Measurements from ENCODE around the gene MORN4.

The MORN4 gene

DNA sequence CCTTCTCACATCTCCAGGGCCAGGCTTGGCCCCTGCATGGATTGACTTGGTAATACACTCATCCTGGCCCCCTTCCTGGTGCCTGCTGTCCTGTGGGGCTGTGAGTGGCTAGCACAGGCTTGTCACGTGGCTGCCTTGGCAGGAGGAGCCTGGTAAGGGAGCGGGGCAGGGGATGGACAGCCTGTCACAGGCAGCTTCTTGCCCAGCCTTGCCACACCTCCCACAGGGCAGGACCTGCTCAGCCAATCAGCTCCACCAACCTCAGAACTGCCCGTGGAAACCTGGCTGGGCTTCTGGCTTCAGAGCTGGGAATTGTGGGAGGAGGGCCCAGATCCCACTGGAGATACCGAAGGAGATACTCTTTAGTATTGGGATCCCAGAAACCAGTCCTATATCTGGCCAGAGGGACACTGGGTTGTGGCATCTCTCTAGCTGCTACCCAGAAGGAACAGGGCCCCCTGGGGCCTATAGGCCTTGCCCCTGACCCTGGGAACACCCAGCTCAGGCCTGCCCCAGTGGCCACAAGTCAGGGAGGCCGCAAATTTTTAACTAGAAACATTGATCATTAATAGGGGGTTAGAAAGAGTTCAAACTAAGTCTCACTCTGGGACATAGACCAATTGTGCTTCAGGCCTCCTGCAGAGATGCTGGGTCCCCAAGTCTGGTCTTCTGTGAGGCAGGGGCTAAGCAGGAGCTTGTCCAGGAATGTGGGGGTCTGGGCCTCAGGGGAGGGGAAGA is 49.1 kb downstream of the MORN4 start, which contains the start of gene HOGA1:
TSS of gene HOGA1 (plus strand) at position 330 of the 738 bp plus-strand sequence. CDS start at position 645, 315 bp downstream.
- H3K79me2 ChIP-seq (ENCODE audit: insufficient read depth, low read length): no peaks in the 10 kb centered on the region
- H3K9me3 ChIP-seq (ENCODE audit: insufficient read depth, low read length): no peaks in the 10 kb centered on the region
- no peak within 1 kb of the TSS for H3K27ac ChIP-seq (ENCODE audit: low read depth, low read length)
- H3K9ac ChIP-seq (ENCODE audit: low read length): no peak within 1 kb of the TSS
- H3K27me3 ChIP-seq (ENCODE audit: low read length): no peaks in the 10 kb centered on the region
- no peaks in the 10 kb centered on the region for H3F3A ChIP-seq (ENCODE audit: insufficient read depth)
- no peak for TF ChIP-seq EZH2phosphoT487 (conservative IDR thresholded peaks at IDR 0.05; ENCODE audit: low read length)
- TF ChIP-seq, protein P1, sequence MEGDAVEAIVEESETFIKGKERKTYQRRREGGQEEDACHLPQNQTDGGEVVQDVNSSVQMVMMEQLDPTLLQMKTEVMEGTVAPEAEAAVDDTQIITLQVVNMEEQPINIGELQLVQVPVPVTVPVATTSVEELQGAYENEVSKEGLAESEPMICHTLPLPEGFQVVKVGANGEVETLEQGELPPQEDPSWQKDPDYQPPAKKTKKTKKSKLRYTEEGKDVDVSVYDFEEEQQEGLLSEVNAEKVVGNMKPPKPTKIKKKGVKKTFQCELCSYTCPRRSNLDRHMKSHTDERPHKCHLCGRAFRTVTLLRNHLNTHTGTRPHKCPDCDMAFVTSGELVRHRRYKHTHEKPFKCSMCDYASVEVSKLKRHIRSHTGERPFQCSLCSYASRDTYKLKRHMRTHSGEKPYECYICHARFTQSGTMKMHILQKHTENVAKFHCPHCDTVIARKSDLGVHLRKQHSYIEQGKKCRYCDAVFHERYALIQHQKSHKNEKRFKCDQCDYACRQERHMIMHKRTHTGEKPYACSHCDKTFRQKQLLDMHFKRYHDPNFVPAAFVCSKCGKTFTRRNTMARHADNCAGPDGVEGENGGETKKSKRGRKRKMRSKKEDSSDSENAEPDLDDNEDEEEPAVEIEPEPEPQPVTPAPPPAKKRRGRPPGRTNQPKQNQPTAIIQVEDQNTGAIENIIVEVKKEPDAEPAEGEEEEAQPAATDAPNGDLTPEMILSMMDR (IDR thresholded peaks at IDR 0.05; ENCODE audit: insufficient read depth, low read length, poor library complexity, severe bottlenecking): no peak
- H3K9me2 ChIP-seq (replicated peaks; ENCODE audit: insufficient read depth, low read length): no peaks in the 10 kb centered on the region
- no peak within 1 kb of the TSS for H3K4me2 ChIP-seq (ENCODE audit: low read depth, low read length, poor library complexity, severe bottlenecking)
- no peaks in the 10 kb centered on the region for H3K36me3 ChIP-seq (ENCODE audit: low read length)
- H4K20me1 ChIP-seq (ENCODE audit: low read depth, low read length): no peaks in the 10 kb centered on the region
- H3K4me3 ChIP-seq (ENCODE audit: insufficient read depth, low read length, poor library complexity, severe bottlenecking): no peak within 1 kb of the TSS
- no peak within 1 kb of the TSS for H2AFZ ChIP-seq (ENCODE audit: low read depth, low read length, severe bottlenecking)

DNA sequence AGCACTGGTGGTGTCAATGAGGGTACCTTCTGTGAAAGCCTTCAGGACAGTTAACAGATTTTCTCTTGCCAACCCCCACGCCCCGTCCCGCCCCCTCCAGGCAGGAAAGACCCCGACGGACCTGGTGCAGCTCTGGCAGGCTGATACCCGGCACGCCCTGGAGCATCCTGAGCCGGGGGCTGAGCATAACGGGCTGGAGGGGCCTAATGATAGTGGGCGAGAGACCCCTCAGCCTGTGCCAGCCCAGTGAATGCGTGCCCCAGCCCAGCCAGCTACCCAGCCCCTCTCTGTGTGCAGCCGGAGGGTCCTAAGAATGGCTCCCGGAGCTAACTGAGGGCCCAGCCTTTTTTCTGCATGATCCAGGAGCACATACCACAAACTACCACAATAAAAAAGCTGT is 49.8 kb downstream of the MORN4 start:
- no peaks in the 10 kb centered on the region for H4K20me1 ChIP-seq (ENCODE audit: low read depth, low read length)
- no peak overlapping the region for H3K4me3 ChIP-seq (ENCODE audit: insufficient read depth, low read length, poor library complexity, severe bottlenecking)
- no peak overlapping the region for H3K27ac ChIP-seq (ENCODE audit: low read depth, low read length)
- H2AFZ ChIP-seq (ENCODE audit: low read depth, low read length, severe bottlenecking): no peak overlapping the region
- H3K9me3 ChIP-seq (ENCODE audit: insufficient read depth, low read length): no peaks in the 10 kb centered on the region
- TF ChIP-seq, protein P1 (IDR thresholded peaks at IDR 0.05; ENCODE audit: insufficient read depth, low read length, poor library complexity, severe bottlenecking): no peak
- no peak for TF ChIP-seq EZH2phosphoT487 (conservative IDR thresholded peaks at IDR 0.05; ENCODE audit: low read length)
- H3K27me3 ChIP-seq (ENCODE audit: low read length): no peaks in the 10 kb centered on the region
- H3K79me2 ChIP-seq (ENCODE audit: insufficient read depth, low read length): no peaks in the 10 kb centered on the region
- H3K9ac ChIP-seq (ENCODE audit: low read length): no peak overlapping the region
- no peaks in the 10 kb centered on the region for H3K9me2 ChIP-seq (replicated peaks; ENCODE audit: insufficient read depth, low read length)
- H3K36me3 ChIP-seq (ENCODE audit: low read length): no peaks in the 10 kb centered on the region
- H3F3A ChIP-seq (ENCODE audit: insufficient read depth): no peaks in the 10 kb centered on the region
- H3K4me2 ChIP-seq (ENCODE audit: low read depth, low read length, poor library complexity, severe bottlenecking): no peak overlapping the region

DNA sequence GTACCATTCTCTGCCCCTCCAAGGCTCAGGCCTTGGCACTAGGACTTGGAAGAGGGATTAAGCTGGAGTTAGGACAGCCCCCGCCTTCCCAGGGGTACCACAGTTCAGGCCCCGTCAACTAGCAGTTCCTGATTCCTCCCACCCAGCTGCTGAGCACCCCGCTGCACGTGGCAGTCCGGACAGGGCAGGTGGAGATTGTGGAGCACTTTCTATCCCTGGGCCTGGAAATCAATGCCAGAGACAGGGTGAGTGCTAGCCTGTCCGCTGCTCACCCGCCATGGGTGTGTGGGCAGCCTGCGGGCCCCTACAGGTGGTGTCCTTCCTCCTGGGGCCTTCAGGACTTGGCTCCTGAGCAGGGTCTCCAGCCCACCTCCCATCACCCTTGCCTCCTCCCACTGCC is 51.1 kb downstream of the MORN4 start:
- TF ChIP-seq, protein P1 (IDR thresholded peaks at IDR 0.05; ENCODE audit: insufficient read depth, low read length, poor library complexity, severe bottlenecking): no peak
- TF ChIP-seq EZH2phosphoT487 (conservative IDR thresholded peaks at IDR 0.05; ENCODE audit: low read length): no peak
- Histone ChIP-seq H3K4me2 (ENCODE audit: low read depth, low read length, poor library complexity, severe bottlenecking) (no peak overlapping the region), H3K9me3 (ENCODE audit: insufficient read depth, low read length) (no peaks in the 10 kb centered on the region), H3K27ac (ENCODE audit: low read depth, low read length) (no peak overlapping the region), H3K36me3 (ENCODE audit: low read length) (no peaks in the 10 kb centered on the region), H3K27me3 (ENCODE audit: low read length) (no peaks in the 10 kb centered on the region), H3K9ac (ENCODE audit: low read length) (no peak overlapping the region), H2AFZ (ENCODE audit: low read depth, low read length, severe bottlenecking) (no peak overlapping the region), H3K79me2 (ENCODE audit: insufficient read depth, low read length) (no peaks in the 10 kb centered on the region), H4K20me1 (ENCODE audit: low read depth, low read length) (no peaks in the 10 kb centered on the region), H3K4me3 (ENCODE audit: insufficient read depth, low read length, poor library complexity, severe bottlenecking) (no peak overlapping the region), H3F3A (ENCODE audit: insufficient read depth) (no peaks in the 10 kb centered on the region), H3K9me2 (replicated peaks; ENCODE audit: insufficient read depth, low read length) (no peaks in the 10 kb centered on the region)
